ENCODE results near the gene CCDC57. TPM values are rescaled to one million over a fixed set of nuclear protein-coding genes. Genes with fewer than 3 reads are reported as not detected.

The CCDC57 gene
- total and polyA plus RNA-seq, 4 donors: 5.4 to 19.1 (median 11.7) TPM

DNA sequence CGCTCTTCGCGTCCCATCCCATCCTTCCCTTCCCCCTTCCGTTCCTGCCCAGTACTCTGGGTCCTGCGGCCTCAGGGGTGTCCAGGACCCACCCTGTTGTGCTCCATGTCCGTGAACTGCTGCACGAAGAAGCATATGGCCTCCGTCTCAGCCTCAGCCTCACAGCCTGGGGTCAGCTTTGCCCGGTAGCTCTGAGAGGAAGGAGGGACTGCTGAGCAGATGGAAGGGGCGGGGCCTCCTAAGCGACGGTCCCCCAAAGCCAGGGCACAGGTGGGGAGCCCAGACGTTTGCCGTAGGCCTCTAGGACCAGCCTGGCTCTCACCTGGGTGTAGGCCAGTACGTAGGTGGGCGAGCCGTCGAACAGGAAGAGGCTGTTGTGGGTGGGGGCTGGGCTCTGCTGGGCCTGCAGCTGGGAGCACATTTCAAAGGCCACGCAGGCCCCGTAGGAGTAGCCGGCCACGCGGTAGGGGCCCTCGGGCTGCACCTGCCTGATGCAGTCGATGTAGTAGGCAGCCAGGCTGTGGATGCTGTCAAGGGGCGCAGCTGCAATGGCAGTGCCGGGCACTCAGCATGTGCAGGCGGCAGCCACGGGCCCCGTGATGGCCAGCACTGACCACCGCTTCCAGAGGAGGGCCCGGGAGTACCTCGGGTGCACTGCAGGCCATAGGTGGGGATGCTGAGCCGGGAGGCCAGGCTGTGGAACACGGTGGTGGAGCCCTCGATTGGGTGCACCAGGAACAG lies 132.4 kb downstream of the CCDC57 start:
- H3K9me3 ChIP-seq (ENCODE audit: control insufficient read depth in 4 of 4, low read length in 3 of 4): no peaks in the 10 kb centered on the region
- H3K4me1 ChIP-seq (ENCODE audit: control insufficient read depth in 4 of 4, insufficient read depth in 4 of 4, low read length in 3 of 4): peaks cover 0 to 11% (median 3%) of the 10 kb centered on the region in 4 donors
- WGBS: 91% methylated on average over 36 of the region's 36 CpGs
- H3K27me3 ChIP-seq (ENCODE audit: control insufficient read depth in 4 of 4, insufficient read depth in 4 of 4, low read length in 3 of 4): no peaks in the 10 kb centered on the region
- H3K4me3 ChIP-seq (ENCODE audit: low read depth in 1 of 3, low read length in 3 of 3): no peak overlapping the region
- H3K36me3 ChIP-seq (ENCODE audit: control insufficient read depth in 4 of 4, insufficient read depth in 3 of 4, low read depth in 1 of 4, low read length in 3 of 4): peaks cover 24 to 51% (median 47%) of the 10 kb centered on the region in 4 donors
- no peak for DNase-seq (ENCODE audit: low spot score)
- TF ChIP-seq FOXA2 (IDR thresholded peaks at IDR 0.05): no peak
- TF ChIP-seq, protein P1, sequence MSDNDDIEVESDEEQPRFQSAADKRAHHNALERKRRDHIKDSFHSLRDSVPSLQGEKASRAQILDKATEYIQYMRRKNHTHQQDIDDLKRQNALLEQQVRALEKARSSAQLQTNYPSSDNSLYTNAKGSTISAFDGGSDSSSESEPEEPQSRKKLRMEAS (IDR thresholded peaks at IDR 0.05): no peak
- TF ChIP-seq RXRA (IDR thresholded peaks at IDR 0.05): no peak
- TF ChIP-seq, protein P2, sequence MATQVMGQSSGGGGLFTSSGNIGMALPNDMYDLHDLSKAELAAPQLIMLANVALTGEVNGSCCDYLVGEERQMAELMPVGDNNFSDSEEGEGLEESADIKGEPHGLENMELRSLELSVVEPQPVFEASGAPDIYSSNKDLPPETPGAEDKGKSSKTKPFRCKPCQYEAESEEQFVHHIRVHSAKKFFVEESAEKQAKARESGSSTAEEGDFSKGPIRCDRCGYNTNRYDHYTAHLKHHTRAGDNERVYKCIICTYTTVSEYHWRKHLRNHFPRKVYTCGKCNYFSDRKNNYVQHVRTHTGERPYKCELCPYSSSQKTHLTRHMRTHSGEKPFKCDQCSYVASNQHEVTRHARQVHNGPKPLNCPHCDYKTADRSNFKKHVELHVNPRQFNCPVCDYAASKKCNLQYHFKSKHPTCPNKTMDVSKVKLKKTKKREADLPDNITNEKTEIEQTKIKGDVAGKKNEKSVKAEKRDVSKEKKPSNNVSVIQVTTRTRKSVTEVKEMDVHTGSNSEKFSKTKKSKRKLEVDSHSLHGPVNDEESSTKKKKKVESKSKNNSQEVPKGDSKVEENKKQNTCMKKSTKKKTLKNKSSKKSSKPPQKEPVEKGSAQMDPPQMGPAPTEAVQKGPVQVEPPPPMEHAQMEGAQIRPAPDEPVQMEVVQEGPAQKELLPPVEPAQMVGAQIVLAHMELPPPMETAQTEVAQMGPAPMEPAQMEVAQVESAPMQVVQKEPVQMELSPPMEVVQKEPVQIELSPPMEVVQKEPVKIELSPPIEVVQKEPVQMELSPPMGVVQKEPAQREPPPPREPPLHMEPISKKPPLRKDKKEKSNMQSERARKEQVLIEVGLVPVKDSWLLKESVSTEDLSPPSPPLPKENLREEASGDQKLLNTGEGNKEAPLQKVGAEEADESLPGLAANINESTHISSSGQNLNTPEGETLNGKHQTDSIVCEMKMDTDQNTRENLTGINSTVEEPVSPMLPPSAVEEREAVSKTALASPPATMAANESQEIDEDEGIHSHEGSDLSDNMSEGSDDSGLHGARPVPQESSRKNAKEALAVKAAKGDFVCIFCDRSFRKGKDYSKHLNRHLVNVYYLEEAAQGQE (IDR thresholded peaks at IDR 0.05): no peak
- no peak for TF ChIP-seq SP1 (IDR thresholded peaks at IDR 0.05)
- TF ChIP-seq JUND (IDR thresholded peaks at IDR 0.05): no peak
- TF ChIP-seq, protein P3, sequence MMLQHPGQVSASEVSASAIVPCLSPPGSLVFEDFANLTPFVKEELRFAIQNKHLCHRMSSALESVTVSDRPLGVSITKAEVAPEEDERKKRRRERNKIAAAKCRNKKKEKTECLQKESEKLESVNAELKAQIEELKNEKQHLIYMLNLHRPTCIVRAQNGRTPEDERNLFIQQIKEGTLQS (IDR thresholded peaks at IDR 0.05): no peak
- TF ChIP-seq, protein P4, sequence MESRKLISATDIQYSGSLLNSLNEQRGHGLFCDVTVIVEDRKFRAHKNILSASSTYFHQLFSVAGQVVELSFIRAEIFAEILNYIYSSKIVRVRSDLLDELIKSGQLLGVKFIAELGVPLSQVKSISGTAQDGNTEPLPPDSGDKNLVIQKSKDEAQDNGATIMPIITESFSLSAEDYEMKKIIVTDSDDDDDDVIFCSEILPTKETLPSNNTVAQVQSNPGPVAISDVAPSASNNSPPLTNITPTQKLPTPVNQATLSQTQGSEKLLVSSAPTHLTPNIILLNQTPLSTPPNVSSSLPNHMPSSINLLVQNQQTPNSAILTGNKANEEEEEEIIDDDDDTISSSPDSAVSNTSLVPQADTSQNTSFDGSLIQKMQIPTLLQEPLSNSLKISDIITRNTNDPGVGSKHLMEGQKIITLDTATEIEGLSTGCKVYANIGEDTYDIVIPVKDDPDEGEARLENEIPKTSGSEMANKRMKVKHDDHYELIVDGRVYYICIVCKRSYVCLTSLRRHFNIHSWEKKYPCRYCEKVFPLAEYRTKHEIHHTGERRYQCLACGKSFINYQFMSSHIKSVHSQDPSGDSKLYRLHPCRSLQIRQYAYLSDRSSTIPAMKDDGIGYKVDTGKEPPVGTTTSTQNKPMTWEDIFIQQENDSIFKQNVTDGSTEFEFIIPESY (IDR thresholded peaks at IDR 0.05): no peak
- TF ChIP-seq HNF4G (IDR thresholded peaks at IDR 0.05): no peak
- no peak for TF ChIP-seq RAD21 (IDR thresholded peaks at IDR 0.05)
- TF ChIP-seq TAF1 (conservative IDR thresholded peaks at IDR 0.05): no peak
- TF ChIP-seq GABPA (IDR thresholded peaks at IDR 0.05 in 1 of 2, conservative IDR thresholded peaks at IDR 0.05 in 1 of 2): no peak
- no peak for TF ChIP-seq EGR1 (IDR thresholded peaks at IDR 0.05; ENCODE audit: low read depth in 2 of 2)
- no peak overlapping the region for H3K27ac ChIP-seq (ENCODE audit: low read depth in 1 of 2, low read length in 2 of 2)
- H3K9ac ChIP-seq (ENCODE audit: low read depth in 1 of 2, low read length in 2 of 2): no peak overlapping the region

DNA sequence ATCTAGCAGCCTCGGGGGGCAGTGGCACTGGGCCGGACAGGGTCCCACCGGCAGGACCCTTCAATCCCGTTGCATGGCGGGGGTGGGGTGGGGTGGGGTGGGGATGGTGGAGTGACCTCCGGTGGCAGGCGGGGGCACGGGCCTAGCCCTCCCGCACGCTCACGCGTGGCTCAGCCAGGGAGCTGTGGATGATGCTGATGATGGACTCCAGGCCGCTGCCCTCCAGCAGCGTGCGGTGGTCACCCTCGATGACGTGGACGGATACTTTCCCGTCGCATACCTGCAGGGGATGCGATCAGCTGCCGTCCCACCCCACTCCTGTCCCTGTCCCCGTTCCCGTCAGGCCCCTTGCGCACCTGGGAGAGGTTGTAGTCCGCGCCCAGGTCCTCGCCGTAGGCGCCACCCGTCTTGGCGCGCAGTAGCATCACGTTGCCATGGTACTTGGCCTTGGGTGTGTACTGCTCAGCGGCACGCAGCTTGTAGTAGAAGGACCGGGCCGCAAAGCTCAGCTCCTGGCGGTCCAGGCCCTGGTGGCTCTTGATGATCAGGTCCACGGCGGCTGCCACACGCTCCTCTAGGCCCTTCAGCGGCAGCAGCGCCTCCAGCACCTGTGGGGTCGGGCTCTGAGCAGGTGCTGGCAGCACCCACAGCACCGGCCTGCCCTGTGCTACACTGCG lies 133.5 kb downstream of the CCDC57 start:
- TF ChIP-seq, protein P3 (IDR thresholded peaks at IDR 0.05): no peak
- TF ChIP-seq RAD21 (IDR thresholded peaks at IDR 0.05): no peak
- TF ChIP-seq JUND (IDR thresholded peaks at IDR 0.05): no peak
- TF ChIP-seq, protein P5, sequence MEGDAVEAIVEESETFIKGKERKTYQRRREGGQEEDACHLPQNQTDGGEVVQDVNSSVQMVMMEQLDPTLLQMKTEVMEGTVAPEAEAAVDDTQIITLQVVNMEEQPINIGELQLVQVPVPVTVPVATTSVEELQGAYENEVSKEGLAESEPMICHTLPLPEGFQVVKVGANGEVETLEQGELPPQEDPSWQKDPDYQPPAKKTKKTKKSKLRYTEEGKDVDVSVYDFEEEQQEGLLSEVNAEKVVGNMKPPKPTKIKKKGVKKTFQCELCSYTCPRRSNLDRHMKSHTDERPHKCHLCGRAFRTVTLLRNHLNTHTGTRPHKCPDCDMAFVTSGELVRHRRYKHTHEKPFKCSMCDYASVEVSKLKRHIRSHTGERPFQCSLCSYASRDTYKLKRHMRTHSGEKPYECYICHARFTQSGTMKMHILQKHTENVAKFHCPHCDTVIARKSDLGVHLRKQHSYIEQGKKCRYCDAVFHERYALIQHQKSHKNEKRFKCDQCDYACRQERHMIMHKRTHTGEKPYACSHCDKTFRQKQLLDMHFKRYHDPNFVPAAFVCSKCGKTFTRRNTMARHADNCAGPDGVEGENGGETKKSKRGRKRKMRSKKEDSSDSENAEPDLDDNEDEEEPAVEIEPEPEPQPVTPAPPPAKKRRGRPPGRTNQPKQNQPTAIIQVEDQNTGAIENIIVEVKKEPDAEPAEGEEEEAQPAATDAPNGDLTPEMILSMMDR (IDR thresholded peaks at IDR 0.05; ENCODE audit: low read depth, low read length, missing input control): no peak
- Histone ChIP-seq H3K27ac (ENCODE audit: low read depth in 1 of 2, low read length in 2 of 2) (no peak overlapping the region), H3K27me3 (ENCODE audit: control insufficient read depth in 4 of 4, insufficient read depth in 4 of 4, low read length in 3 of 4) (no peaks in the 10 kb centered on the region), H3K9ac (ENCODE audit: low read depth in 1 of 2, low read length in 2 of 2) (no peak overlapping the region), H3K36me3 (ENCODE audit: control insufficient read depth in 4 of 4, insufficient read depth in 3 of 4, low read depth in 1 of 4, low read length in 3 of 4) (peaks cover 24 to 44% (median 40%) of the 10 kb centered on the region in 4 donors), H3K9me3 (ENCODE audit: control insufficient read depth in 4 of 4, low read length in 3 of 4) (no peaks in the 10 kb centered on the region), H3K4me3 (ENCODE audit: low read depth in 1 of 3, low read length in 3 of 3) (no peak overlapping the region), H3K4me1 (ENCODE audit: control insufficient read depth in 4 of 4, insufficient read depth in 4 of 4, low read length in 3 of 4) (peaks cover 0 to 7% (median 3%) of the 10 kb centered on the region in 4 donors)
- DNase-seq (ENCODE audit: low spot score): no peak
- WGBS: 92% methylated on average over 47 of the region's 47 CpGs

Data from liver (tissue), 9 donors.